ENCODE data around the gene PRKACG. TPM values are rescaled to one million over a fixed set of nuclear protein-coding genes. Genes with fewer than 3 reads are reported as not detected.

Gene PRKACG
- total RNA-seq (2022; extraction: Qiagen RNA extraction; ENCODE audit: low read depth) = not detected in 5 replicates

DNA sequence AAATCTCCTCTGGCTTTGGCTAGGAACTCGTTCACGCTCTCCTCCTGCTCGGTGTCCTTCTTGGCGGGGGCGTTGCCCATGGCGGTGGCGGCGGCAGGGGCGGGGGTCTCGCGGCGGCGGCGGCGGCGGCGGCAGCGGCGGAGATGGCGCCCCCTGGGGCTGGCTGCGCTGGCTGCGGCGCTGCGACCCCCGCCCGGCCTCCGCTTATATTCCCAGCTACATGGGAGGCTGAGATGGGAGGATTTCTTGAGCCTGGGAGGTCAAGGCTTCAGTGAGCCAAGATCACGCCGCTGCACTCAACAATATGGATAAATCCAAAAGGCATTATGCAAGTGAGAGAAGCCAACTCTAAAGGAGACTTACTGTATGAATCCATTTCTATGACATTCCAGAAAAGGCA lies at the start of gene PRKACG:
TSS of gene PRKACG (minus strand) at position 101 of the 400 bp plus-strand sequence. CDS start at position 80, 21 bp downstream.

DNA sequence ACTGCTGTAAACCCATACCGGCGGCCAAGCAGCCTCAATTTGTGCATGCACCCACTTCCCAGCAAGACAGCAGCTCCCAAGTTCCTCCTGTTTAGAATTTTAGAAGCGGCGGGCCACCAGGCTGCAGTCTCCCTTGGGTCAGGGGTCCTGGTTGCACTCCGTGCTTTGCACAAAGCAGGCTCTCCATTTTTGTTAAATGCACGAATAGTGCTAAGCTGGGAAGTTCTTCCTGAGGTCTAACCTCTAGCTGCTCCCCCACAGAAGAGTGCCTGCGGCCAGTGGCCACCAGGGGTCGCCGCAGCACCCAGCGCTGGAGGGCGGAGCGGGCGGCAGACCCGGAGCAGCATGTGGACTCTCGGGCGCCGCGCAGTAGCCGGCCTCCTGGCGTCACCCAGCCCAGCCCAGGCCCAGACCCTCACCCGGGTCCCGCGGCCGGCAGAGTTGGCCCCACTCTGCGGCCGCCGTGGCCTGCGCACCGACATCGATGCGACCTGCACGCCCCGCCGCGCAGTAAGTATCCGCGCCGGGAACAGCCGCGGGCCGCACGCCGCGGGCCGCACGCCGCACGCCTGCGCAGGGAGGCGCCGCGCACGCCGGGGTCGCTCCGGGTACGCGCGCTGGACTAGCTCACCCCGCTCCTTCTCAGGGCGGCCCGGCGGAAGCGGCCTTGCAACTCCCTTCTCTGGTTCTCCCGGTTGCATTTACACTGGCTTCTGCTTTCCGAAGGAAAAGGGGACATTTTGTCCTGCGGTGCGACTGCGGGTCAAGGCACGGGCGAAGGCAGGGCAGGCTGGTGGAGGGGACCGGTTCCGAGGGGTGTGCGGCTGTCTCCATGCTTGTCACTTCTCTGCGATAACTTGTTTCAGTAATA lies 21.8 kb upstream of the PRKACG start, which contains the start of gene FXN:
TSS of gene FXN (plus strand) at position 315 of the 871 bp plus-strand sequence. CDS start at position 346, 31 bp downstream.

Other genes starting within 250 kb of the PRKACG start
- 24.4 to 30.0 TPM (median 27.1 TPM) in 5 replicates for gene FXN, start 21.6 kb upstream of the PRKACG start, total RNA-seq (2022; extraction: Qiagen RNA extraction; ENCODE audit: low read depth)
- 3.2 to 5.8 TPM (median 5.1 TPM) in 5 replicates for gene TJP2, start 160.2 kb upstream of the PRKACG start, total RNA-seq (2022; extraction: Qiagen RNA extraction; ENCODE audit: low read depth)

Data from A549 treated with ZK216348 at 1 μM for 4 hours (cell line).